GM21619 (cell line): Measurements from ENCODE around the gene ALCAM.

Experiments used
- ATAC-seq: cut with Tn5 transposase; IDR thresholded peaks from one replicate; pipeline ENCODE4 v1.9.1; 2021; ENCODE audit not compliant: unreplicated experiment

ALCAM gene

GRCh38 chr3:105424412-105425152 lies 57.9 kb downstream of the ALCAM start:
- ATAC-seq = no peak

GRCh38 chr3:105425153-105425502 lies 58.4 kb downstream of the ALCAM start:
- no peak for ATAC-seq

- ATAC-seq = no peak
Measured at GRCh38 chr3:105427332-105427731, 60.6 kb downstream of the ALCAM start.

GRCh38 chr3:105429034-105429762 lies 62.5 kb downstream of the ALCAM start:
- no peak for ATAC-seq

GRCh38 chr3:105430455-105430854 lies 63.7 kb downstream of the ALCAM start:
- ATAC-seq = no peak

- no peak for ATAC-seq
Measured at GRCh38 chr3:105431200-105431599, 64.5 kb downstream of the ALCAM start.

- ATAC-seq = no peak
Measured at GRCh38 chr3:105435277-105435676, 68.6 kb downstream of the ALCAM start.

- ATAC-seq = no peak
Measured at GRCh38 chr3:105436687-105437086, 70.0 kb downstream of the ALCAM start.

- no peak for ATAC-seq
Measured at GRCh38 chr3:105440113-105440512, 73.4 kb downstream of the ALCAM start.

GRCh38 chr3:105444725-105445124 lies 78.0 kb downstream of the ALCAM start:
- ATAC-seq = no peak

GRCh38 chr3:105448338-105448982 lies 81.8 kb downstream of the ALCAM start:
- no peak for ATAC-seq

- no peak for ATAC-seq
Measured at GRCh38 chr3:105449414-105449813, 82.7 kb downstream of the ALCAM start.

GRCh38 chr3:105456017-105456416 lies 89.3 kb downstream of the ALCAM start:
- ATAC-seq = no peak

- no peak for ATAC-seq
Measured at GRCh38 chr3:105458518-105459215, 92.0 kb downstream of the ALCAM start.

GRCh38 chr3:105459566-105460290 lies 93.0 kb downstream of the ALCAM start:
- ATAC-seq = no peak

GRCh38 chr3:105463620-105464019 lies 96.9 kb downstream of the ALCAM start:
- ATAC-seq = no peak

- no peak for ATAC-seq
Measured at GRCh38 chr3:105465251-105465853, 98.6 kb downstream of the ALCAM start.

GRCh38 chr3:105466072-105466471 lies 99.4 kb downstream of the ALCAM start:
- ATAC-seq = no peak

- ATAC-seq = no peak
Measured at GRCh38 chr3:105466495-105467404, 100.0 kb downstream of the ALCAM start.
